ENCODE measurements around the gene OR5AC2.

Gene OR5AC2

GRCh38 chr3:98086873-98087272 lies at the start of gene OR5AC2:
TSS of gene OR5AC2 (plus strand) at chr3:98087173. CDS start at chr3:98087173, 0 bp downstream.
- no peak for DNase-seq

- DNase-seq, result no peak
Observed at GRCh38 chr3:98038286-98038685, 48.7 kb upstream of the OR5AC2 start.

GRCh38 chr3:98038876-98039275 lies 48.1 kb upstream of the OR5AC2 start:
- DNase-seq, result no peak

GRCh38 chr3:98039322-98040024 lies 47.5 kb upstream of the OR5AC2 start:
- DNase-seq, result peak; percentile 83

GRCh38 chr3:98041350-98041749 lies 45.6 kb upstream of the OR5AC2 start:
- DNase-seq, result no peak

- no peak for DNase-seq
Observed at GRCh38 chr3:98048586-98048985, 38.4 kb upstream of the OR5AC2 start.

GRCh38 chr3:98049271-98049670 lies 37.7 kb upstream of the OR5AC2 start:
- no peak for DNase-seq

- DNase-seq, result no peak
Observed at GRCh38 chr3:98056035-98056434, 30.9 kb upstream of the OR5AC2 start.

GRCh38 chr3:98057631-98058030 lies 29.3 kb upstream of the OR5AC2 start:
- DNase-seq, result no peak

GRCh38 chr3:98058244-98058960 lies 28.6 kb upstream of the OR5AC2 start:
- no peak for DNase-seq

- no peak for DNase-seq
Observed at GRCh38 chr3:98068824-98069223, 18.1 kb upstream of the OR5AC2 start.

GRCh38 chr3:98070840-98071239 lies 16.1 kb upstream of the OR5AC2 start:
- no peak for DNase-seq

GRCh38 chr3:98073486-98073885 lies 13.5 kb upstream of the OR5AC2 start:
- no peak for DNase-seq

- DNase-seq, result no peak
Observed at GRCh38 chr3:98095882-98096281, 8.9 kb downstream of the OR5AC2 start.

- DNase-seq, result no peak
Observed at GRCh38 chr3:98099848-98100247, 12.9 kb downstream of the OR5AC2 start.

- no peak for DNase-seq
Observed at GRCh38 chr3:98108162-98108561, 21.2 kb downstream of the OR5AC2 start.

GRCh38 chr3:98109807-98110549 lies 23.0 kb downstream of the OR5AC2 start:
- DNase-seq, result no peak

- no peak for DNase-seq
Observed at GRCh38 chr3:98110550-98110908, 23.6 kb downstream of the OR5AC2 start.

- DNase-seq, result no peak
Observed at GRCh38 chr3:98114264-98114663, 27.3 kb downstream of the OR5AC2 start.

- DNase-seq, result no peak
Observed at GRCh38 chr3:98115717-98116116, 28.7 kb downstream of the OR5AC2 start.

GRCh38 chr3:98130421-98130820 lies 43.4 kb downstream of the OR5AC2 start, which contains the start of gene OR5H1:
TSS of gene OR5H1 (plus strand) at chr3:98130721. CDS start at chr3:98132698, 1,977 bp downstream.
- no peak for DNase-seq

GRCh38 chr3:98136631-98137030 lies 49.7 kb downstream of the OR5AC2 start:
- DNase-seq, result no peak

All from NCI-H526 treated with DMSO at 0.1 percent for 48 hours (cell line).